ENCODE data around the gene CDH12.

The CDH12 gene

GRCh38 chr5:21807953-21808352 is 1045.2 kb downstream of the CDH12 start:
- DNase-seq, result no peak

- DNase-seq, result no peak
Measured at GRCh38 chr5:21806943-21807342, 1046.2 kb downstream of the CDH12 start.

- no peak for DNase-seq
Measured at GRCh38 chr5:21806271-21806670, 1046.9 kb downstream of the CDH12 start.

DNA sequence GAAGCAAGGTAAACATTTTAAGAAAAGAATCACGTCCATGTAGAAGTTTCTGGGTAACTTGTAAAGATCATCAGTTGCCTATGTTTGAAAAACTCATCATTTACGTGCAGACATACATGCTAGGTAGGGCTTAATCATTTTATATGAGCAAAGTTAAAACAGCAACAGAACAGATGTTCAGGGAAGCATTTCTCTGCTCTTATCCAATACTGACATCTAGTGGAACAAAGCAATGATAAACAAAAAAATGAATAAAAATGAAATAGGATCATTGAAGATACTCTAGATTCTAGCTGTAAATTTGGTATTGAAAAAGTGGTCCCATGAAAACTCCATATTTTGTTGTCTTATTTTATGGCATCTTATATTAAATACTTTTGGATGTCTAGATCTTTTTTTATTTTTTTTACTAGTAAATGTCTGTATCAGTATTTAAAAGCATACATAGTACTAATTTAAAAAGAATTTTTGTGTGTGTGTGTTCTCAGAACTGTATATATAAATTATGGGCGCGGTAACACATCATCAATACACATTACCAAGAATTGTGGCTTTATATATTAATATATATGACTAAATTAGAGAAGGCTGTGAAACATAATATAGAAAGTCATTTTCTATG is 1050.2 kb downstream of the CDH12 start:
- DNase-seq, result peak; percentile 48

- DNase-seq, result no peak
Measured at GRCh38 chr5:21802100-21802499, 1051.0 kb downstream of the CDH12 start.

DNA sequence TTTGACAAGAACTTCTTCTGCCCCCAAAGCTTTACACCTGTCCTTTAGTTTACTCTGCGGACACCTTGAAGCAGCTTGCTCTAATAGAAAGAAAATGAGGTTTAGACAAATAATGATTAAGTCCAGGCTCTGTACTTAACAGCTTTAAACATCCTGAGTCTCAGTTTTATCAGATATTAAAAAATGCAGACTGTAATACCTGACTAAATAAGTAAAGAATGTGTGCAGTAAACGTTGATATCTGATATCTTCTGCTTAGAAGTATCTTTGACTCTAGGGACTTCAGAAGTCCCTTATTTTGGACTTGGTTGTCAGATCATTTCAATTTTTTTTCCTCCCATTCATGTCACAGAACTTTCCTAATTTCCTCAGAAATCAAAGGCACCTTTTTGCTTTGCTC is 1060.4 kb downstream of the CDH12 start:
- no peak for DNase-seq

- no peak for DNase-seq
Measured at GRCh38 chr5:21791304-21791703, 1061.8 kb downstream of the CDH12 start.

GRCh38 chr5:21784487-21784886 is 1068.7 kb downstream of the CDH12 start:
- DNase-seq, result no peak

DNA sequence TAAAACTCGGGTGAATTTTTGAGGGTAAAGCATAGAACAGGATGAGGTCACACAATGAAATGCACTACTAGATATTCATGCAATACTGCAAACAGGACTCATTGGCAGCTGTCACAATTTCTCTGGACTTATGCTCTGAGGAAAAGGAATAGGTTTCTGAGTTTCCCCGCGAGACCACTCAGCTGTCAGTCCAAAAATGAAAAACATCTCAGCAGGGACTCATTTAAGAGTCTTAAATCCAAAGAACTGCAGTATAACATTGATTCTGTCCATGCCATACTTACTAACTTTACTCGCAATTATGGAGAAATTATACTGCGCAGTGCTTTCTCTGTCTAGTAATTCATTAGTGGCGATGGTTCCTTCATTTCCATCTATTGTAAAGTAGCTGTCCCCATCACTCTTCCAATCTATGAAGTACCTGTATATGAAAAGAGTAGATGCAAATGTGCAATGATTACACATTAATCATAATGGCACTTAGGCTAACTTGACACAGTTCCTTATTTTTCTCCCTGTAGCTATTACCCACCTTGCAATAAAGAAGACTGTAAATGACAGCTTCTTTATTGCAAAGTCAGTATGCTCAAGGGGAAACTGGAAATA is 1070.0 kb downstream of the CDH12 start:
- DNase-seq, result no peak

GRCh38 chr5:21776466-21776865 is 1076.7 kb downstream of the CDH12 start:
- DNase-seq, result no peak

- no peak for DNase-seq
Measured at GRCh38 chr5:21774801-21775200, 1078.3 kb downstream of the CDH12 start.

GRCh38 chr5:21774281-21774680 is 1078.9 kb downstream of the CDH12 start:
- DNase-seq, result no peak

- no peak for DNase-seq
Measured at GRCh38 chr5:21773456-21773855, 1079.7 kb downstream of the CDH12 start.

GRCh38 chr5:21765406-21765805 is 1087.7 kb downstream of the CDH12 start:
- no peak for DNase-seq

DNA sequence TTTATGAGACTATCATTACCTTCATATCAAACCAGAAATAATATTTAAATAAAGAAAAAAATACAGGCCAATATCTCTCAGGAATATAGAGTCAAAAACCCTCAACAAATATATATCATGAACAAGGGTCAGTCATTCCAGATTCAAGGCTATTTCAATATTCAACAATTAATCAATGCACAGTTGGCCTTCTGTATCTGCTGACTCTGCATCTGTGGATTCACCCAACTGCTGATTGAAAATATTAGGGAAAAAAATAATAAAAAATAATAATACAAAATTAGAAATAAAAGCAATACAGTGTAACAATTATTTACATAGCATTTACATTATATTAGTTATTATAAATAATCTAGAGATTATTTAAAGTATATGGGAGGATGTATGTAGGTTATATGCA is 1114.0 kb downstream of the CDH12 start:
- no peak for DNase-seq

DNA sequence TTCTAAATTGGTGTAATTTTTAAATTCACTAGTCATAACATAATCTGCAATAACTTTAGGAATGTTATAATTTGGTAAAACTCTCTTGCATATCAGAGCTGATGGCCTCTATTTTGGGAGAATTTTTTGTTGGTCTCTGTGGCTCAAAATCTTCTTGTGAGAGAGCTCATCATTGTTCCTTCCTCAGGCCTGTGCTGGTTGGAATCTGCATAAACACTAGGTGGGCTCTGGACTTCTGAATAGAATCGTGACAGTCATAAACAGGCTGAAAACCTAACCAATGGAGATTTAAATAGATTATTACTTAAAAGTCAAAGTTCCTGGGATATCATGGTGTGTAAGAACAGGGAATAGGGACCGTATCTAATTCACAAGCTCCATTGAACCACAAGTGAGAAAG is 1129.6 kb downstream of the CDH12 start:
- no peak for DNase-seq

- DNase-seq, result no peak
Measured at GRCh38 chr5:21711866-21712758, 1141.0 kb downstream of the CDH12 start.

DNA sequence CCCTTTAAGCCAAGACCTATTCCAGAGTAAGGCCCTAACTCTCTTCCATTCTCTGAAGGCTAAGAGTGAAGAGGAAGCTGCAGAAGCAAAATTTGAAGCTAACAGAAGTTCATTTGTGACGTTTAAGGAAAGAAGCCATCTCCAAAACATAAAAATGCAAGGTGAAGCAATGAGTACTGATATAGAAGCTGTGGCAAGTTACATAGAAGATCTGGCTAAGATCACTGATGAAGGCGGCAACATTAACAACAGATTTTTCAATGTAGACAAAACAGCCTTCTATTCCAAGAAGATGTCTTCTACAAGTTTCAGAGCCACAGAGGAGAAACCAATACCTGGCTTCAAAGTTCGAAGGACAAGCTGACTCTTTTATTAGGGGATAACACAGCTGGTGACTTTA is 1143.4 kb downstream of the CDH12 start:
- DNase-seq, result no peak

DNA sequence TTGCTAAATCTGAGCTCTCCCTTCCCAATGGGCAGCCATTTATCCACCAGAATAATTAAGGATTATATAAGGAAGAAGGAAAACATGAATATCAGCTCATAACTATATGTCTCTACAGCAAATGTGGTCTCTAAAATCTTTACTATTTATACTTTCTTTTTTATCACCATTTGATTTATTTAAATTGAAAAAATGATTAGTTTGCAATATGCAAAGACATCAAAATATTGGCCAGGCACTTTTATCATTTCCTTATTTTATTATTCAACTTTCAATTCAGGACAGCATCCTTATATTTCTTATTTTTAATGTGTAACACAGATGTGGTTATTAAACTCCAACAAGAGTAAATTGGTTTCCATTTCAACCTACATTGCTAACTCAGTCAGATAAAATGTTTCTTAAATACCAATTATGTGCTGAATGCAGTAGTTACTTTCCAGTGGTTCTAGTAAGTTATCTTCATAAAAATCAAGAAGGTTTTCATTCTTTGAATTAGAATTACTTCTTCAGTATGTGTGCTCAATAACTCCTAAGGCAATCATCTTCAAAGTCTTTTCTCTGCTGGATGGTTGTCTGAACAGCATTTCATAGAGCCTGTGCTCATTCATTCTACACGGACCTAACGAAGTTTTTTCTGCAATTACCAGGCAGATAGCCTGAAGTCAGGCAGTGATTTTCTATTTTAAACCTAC is 1148.0 kb downstream of the CDH12 start:
- DNase-seq, result no peak

DNA sequence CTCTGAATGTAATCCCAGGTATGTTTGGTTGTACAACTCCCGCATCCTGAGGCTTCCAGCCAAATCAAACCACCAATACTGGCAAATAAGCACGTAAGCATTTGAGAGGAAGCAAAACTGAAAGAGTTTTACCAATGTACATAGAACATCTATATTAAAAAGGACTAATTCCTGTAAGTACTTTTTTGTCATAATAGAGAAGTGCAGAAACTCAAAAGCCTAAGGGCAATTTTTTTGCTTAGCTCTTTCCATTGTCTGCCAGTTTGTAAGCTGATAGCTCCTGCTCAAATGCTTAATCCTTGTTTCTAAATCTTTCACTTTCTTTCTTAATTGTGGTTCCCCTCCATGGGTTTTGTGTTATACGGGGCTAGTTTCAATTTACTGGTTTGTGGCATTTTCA is 1151.8 kb downstream of the CDH12 start:
- no peak for DNase-seq
